Activated CD4-positive, CD25-positive, alpha-beta regulatory T cell treated with anti-CD3 and anti-CD28 coated beads, Interleukin-2, amount 50 U/mL, for 72 hours (primary cell): ENCODE data around the gene GABARAP.
"Not testable (repeated sequence)": the region's sequence is repeated elsewhere in the genome, so short reads cannot be mapped to it uniquely, and the experiment has no call there.

Source experiments
- DNase-seq: peaks from one replicate; pipeline ENCODE4 v3.0.0; 2021

The GABARAP gene

DNA sequence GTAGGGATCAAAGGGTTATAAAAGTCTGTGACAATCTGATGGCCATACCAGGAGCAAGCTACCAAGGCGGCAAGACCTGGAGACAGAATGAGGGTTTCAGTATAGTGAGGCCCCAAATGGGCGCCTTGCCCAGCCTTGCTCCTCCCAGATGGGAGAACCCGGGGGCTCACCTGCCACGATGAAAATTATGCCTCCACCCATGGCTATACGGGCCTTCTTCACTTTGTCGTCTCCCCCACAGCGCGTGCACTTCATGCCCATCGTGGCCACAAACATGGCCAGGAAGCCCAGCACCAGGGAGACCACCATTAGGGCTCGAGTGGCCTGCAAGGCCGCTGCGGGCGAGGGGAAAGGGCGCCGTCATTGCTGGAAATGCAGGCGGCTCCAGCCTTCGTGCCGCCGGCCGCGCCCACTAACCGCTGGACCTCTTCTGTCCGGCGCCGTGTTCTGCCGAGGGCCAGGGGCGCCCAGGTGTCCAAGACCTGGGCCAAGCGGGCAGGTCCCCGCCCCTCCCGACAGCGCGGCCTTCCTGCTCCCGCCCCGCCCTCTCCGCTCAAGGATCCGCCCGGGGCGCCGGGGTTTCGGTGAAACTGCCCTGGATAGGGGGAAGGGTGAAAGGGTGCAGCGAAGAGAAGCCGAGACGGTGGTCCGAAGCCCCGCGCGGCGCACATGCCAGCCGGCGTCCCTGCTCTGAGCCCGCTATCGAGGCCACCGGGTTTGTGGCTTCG is 18.6 kb upstream of the GABARAP start:
- DNase-seq: no peak

DNA sequence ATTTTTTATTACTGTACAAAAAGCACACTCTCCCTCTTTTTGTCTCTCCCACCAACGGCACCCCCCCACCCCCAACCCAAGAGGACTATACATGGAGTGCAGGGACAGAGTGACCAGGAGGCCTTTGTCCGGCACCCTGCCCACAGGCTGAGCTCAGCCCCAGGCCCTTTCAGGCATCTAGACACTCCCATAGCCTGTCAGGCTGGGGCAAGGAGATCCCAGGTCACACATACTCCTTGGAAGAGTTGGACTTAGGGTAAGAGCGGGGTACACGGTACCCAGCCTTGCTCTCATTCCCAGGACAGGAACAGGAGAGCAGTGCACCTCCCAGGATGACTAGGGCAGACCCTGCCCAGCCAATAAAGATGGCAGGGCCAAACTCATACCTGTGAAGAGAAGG is 17.9 kb upstream of the GABARAP start:
- DNase-seq: no peak

DNA sequence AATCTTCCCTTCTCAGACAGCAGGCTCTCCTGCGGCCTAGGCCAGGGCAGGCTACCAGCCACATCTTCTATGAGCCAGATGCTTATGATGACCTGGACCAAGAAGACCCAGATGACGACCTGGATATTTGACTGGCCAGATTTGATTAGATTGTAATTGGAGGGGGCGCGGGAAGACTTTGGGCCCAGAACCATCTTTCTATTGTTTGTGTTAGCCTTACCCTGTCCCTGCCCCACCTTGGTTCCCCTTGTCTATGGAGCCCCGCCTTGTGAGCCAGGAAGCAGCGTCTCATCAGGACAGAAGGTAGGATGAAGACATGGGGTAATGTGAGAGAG is 17.3 kb upstream of the GABARAP start:
- DNase-seq: no peak

DNA sequence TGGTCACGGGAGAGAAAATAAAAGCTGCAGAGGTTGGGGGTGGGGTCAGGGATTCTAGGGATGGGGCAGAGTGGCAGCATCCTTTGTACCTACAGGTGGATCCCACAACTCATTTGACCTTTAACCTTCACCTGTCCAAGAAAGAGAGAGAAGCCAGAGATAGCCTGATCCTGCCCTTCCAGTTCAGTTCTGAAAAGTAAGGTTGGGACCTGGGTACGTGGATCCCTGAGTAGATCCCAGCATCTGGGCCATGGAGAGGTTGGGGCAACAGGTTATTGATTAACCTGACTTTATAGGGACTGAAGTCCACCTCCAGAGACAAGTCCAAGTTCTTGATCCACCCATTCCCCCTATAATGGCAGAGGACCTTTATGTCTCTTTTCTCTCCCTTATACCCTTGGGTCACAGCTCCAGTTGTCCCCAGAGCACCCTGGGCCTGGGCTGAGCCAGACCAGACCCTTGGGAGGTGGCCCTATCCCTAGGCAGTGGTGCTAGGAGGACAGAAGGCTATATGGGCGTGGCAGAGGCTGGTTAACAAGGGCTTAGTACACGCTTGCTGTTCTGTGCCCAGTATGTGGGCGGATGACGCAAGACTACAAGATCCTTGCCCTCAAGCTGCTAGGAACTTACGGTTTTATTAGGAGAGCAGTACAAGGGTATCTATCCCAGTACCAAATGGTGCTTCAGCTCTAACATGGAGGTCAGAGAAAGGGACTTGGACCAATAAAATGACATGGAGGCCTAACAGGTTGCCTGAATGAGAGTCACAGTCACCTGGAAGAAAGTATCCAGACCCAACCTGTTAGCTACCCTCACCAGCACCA is 16.7 kb upstream of the GABARAP start:
- no peak for DNase-seq

DNA sequence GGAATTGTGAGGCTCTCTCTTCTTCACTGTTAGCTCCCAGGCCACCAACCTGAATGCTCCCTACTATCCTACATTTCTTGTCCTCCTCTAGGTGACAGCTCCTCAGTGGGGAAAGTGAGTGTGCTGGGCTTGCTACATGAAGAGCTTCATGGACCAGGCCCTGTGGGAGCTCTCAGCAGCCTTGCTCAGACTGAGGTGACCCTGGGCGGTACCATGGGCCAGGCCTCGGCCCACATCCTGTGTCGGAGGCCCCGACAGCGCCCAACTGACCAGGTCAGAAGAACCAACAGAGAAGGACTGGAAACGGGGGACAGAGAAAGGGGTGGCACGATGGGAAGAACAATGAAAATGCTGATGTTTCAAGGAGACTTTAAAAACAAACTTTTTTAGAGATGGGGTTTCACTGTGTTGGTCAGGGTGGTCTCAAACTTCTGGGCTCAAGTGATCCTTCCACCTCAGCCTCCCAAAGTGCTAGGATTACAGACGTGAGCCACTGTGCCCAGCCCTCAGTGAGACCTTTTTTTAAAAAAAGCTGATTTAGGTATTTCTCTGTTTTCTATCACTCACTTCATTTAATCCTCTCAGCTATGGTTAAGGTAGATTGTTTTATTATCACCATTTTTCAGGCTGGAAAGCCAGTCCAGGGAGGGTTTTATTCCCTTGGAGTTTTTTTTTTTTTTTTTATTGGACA is 14.7 kb upstream of the GABARAP start:
- DNase-seq: no peak

DNA sequence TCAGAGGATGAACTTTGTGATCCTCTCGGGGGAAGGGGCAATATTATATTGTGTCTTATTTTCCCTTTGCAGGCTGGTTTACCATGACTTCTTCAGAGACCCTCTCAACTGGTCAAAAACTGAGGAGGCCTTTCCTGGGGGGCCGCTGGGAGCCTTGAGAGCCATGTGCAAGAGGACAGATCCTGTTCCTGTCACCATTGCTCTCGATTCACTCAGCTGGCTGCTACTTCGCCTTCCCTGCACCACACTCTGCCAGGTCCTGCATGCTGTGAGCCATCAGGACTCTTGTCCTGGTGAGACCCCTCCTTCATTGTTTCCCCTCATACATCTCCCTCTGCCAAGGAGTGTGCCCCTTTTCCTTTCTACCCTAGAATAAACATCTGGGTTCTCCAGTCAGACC is 12.3 kb upstream of the GABARAP start:
- DNase-seq: no peak

DNA sequence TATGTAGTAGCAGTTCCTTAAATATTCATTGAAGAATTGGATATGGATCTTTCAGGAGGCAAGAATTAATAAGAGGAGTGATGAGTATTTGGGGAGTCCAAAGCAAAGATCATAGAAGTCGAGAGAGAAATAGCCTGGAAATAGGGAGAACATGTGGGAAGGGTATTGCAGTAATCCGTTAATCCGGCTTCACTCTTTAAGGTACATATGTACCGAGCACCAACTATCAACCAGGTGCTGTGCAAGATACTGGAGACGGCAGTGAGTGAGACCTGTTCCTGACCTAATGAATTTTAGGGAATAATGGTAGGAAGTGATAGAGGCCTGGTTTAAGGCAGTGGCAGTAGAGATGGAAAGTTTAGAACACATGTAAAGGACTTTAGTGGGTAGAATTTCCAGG is 10.8 kb upstream of the GABARAP start:
- no peak for DNase-seq

DNA sequence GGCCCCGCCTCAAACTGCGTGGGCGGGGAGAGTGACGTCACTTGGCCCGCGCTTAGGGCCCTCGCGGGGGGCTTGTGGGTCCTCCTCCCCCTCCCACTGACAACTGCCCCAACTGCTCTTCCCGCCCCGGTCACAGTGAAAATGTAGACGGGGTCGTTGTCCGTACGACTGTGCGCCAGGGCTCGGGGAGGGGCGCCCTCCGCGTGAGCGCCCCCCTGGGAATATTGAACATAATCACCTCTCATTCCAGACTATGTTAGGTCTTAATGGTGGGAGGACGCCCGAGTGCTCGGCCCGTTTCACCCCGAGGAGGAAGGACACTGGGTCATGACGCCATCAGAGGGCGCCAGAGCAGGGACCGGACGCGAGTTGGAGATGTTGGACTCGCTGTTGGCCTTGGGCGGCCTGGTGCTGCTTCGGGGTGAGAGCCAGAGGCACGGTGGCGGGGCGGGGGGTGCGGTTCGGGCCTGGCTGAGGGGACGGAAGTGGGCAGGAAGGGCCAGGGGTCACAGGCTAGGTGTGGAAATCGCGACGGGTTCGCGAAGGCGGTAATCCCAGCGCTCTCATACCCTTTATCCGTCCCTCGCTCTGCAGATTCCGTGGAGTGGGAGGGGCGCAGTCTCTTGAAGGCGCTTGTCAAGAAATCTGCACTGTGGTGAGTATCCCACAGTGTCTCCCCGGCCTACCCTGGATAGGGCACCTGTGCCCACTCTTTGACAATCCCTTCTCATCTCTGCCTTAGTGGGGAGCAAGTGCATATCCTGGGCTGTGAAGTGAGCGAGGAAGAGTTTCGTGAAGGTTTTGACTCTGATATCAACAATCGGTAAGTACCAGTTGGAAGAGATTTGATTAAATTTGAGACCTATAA is 10.2 kb upstream of the GABARAP start, which contains the start of gene ELP5:
ELP5 (plus strand) TSS at position 40 of the 868 bp plus-strand sequence; CDS start at position 376, 336 bp downstream.
- DNase-seq: peak; percentile 87

DNA sequence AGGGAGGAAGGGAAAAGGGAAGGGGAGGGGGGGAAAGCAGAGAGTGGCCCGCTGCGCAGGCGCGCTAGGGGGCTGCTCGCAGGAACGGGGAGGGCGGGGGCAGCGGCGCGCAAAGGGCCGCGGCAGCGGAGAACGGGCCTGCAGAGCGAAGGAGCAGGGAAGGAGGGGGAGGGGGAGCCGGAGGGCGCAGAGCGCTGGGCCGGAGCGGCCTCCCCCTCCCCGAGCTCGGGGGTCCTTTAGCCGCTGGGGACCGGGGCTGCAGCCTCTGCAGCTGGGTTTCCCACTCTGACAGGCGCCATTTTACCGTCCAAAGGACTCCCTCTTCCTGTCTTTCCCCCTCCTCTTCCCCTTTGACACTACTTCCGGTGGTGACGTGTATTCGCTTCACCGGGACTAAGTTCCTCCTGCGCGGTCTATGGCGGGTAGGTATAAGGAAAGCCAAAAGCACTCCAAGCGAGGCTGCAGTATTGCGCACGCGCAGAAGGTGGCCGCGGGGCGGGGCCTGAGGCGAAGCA is 9.5 kb upstream of the GABARAP start, which contains the start of gene CTDNEP1:
CTDNEP1 (minus strand) TSS at position 74 of the 515 bp plus-strand sequence. CDS start 438 bp downstream, outside the sequence.
- DNase-seq: peak; percentile 98

DNA sequence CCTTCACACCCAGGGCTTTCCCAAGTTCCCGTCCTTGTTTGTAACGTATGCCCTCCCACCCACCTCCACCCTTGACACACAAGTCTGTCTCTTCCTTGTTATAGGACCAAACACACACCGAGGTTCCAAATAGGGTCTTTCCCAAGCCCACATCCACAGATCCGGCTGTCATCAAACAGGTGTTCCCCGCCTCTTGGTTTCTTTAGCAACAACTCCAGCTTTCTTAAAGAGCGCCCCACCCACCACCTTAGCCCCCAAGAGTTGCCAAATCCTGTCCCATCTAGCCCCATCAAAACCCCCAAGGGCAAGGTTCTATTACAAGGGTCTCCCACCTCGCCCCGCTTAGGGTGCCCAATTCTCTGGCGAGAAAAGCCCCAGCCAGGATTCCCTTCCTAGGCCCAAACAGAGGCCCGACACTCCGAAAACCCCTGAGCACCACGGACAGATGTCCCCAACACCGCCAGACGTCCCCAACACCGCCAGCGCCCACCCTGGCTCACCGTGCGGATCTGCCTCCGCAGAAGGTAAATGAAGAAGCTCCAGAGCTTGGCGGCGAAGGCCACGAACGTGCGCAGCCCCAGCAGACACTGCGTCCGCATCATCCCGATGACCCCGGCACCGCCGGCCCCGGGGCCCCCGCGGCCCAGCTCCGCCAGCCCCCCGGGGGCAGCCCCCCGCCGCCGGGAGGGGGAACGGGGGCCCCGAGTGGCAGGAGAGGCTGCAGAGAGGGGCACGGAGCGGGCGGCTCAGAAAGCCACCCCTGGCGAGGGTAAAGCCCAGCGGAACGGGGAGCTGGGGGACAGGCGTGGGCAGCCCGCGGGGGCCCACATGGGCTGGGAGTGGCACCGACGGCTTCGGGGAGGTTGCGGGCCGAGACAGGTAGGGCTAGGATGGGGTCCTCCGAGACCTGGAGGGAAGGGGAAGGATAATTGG is 8.7 kb upstream of the GABARAP start:
- DNase-seq: no peak

DNA sequence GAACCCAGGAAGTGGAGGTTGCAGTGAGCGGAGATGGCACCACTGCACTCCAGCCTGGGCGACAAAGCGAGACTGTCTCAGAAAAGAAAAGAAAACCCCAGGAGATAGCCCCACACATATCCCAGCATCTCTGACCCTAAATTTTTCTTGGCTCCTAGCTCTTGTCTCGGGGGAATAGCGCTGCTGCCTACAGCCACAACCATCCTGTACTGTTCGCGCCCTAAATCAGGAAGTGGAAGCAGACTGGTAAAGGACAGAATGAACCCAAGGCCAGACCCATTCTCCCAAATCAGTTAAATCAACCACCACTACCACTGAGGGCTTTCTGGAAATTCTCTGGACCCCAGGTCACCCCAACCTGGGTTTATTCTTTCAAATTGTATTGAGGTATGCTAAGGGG is 7.6 kb upstream of the GABARAP start:
- no peak for DNase-seq

DNA sequence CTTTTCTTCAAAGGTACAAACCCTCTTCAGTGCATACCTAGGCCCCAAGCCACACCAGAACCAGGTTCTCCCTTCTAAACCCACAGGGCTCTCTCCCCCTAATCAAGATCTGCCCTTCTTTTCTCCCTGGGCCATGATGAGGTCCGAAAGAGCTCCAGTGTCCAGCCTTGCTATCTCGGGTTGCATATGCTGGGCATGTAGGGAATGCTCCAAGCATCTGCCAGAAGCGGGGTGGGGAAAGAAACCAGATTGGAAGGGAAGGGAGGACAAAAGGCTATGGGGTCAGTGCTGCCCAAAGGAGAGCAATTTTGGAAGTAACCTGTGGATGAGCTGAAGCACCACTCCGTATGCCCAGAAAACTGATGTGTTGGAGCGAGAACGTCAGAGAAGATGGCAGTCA is 7.0 kb upstream of the GABARAP start:
- DNase-seq: no peak

DNA sequence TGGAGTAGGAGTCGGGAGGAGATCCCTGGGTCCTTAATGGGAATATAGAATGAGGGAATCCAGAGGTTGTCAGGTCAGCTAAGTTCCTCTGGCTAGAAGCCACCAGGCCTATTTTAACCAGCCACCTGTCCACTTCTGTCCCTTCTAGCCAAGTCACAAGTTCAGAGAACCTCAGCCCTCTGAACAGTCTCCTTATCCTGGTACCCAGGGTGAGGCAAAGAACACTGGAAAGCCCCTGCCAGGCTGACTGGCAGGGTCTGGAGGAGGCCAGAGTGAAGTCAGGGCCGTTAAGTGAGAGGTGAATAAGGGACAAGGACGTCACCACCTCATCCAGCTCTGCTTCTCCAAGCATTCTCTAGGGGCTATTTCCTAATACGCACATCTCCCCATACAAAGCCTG is 6.5 kb upstream of the GABARAP start:
- DNase-seq: peak; percentile 5

DNA sequence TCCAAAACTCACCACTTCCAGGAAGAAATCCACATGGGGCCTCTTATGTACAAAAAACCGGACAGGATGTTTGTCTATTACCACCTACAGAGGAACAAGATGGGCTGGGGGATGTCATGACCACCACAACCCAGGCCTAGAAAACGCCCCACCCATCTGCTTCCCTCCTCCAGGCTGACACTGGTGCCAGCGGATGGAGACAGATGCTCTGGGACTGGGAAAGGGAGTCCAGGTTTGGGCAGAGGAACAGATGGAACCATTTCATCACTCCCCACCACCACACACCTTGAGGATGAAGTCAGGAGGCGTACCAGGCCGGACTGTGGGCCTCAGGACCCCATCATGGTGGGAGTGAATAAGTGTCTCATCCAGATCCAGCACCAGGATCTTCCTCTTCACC is 4.5 kb upstream of the GABARAP start:
- DNase-seq: no peak

DNA sequence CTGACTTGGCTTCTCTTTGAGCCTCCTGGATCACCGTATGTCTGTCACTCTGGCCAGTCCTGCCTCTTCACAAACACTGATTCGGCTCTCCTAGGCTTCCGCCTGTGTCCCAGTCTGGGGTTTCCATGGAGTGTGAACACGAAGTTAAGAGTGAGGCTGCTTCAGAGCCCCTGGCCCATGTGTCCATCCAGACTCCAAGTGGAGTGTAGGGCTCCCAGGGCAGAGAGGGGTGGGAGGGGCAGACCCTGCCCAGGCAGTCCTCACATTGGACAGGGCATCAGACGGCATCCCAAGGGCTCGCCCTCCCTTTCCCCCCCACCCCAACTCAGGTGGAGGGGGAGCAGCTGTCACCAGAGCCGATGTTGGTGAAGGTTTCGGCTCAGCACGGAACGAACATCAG is 1.6 kb upstream of the GABARAP start:
- not testable (repeated sequence) for DNase-seq

DNA sequence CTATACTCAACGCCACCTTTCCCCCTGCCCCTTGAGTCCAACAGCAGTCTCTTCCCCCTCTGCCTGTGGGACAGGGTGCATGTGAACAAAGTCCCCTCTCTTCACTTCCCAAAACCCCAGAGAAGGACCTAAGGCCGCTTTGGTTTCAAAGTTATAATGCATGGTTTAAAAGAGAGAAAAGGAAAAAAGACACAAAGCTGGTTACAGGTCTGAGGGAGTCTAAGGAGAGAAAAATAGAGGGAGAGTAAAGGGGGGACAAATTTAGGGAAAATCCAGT is 1.1 kb upstream of the GABARAP start:
- DNase-seq: no peak

DNA sequence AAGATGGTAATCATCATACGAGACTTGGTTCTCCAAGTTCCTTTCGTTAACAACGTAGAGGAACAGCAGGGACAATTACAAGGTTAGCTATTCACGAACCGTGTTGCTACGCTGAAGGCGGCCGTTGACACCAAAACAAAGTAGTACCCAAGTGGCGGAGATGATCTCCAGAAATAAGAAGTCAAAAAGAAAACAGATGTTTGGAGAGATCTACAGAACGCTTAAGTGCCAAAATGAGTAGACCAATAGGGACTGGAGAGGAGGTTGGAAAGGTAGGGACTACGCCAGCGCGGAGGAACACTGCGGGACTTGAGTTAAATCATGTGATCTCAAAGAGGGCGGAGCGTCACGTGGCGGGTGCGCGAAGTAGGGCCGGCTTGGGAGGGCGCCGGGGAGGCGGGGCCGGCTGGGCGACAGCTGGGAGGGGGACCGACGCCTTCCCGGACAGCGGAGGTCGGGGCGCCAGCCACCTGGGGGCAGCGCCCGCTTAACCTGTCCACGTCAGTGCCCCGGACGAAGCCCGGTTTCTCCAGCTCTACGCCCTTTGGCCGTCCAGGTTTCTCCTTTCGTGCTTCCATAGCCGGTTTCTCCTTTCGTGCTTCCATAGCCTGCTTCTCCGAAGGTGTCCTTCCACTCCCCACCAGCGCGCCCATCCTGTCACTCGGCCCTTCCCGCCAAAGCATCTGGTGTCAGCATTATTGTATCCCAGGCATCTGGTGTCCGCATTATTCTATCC is 636 bp upstream of the GABARAP start:
- DNase-seq: peak; percentile 92

DNA sequence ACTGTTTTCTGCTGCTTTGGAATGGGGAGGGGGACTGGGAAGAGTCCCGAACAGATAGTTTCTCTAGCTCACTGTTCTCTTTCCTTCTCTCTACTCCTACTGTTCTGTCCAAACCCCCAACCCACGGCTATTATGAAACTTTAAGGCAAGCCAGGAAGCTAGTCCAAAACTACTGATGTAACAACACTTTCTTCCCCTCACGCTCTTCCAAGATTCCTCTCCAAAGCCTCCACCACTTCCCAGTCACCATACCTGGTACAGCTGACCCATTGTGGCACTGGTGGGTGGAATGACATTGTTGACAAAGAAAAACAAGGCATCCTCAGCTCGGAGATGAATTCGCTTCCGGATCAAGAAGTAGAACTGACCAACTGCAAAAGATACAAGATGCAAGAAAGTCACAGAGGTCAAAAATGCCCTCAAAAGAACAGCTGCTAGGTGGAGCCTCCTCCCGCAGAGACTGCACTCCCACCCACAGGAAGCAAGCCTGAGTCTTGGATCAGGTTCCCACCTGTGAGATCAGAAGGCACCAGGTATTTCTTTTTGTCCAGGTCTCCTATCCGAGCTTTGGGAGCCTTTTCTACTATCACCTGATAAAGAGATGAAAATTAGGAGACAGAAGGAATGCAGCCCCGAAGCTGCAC is 1.0 kb downstream of the GABARAP start:
- DNase-seq: no peak

DNA sequence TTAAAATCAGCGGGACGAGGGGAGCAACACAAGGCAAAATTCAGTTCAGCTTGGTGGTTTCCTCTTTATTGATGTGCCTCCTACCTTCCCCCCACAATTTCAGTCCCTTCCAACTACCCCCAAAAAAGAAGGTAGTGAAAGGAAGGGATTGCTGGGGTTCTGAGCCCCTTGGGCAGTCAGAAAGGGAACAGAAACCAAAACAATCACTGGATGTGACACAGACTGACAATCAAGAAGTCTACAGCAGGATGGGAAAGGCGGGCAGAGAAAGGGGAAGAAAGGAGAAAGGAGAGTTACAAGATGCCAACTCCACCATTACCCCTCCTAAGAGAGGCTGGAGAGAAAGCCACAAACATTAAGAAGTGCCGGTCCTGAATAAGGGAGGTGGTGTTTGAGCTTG is 1.9 kb downstream of the GABARAP start:
- no peak for DNase-seq
